GM12892 (cell line): ENCODE data around the gene FTCD.

Experiments used
- POLR2A ChIP-seq: IDR thresholded peaks from 2 replicates; pipeline ENCODE4 v1.6.1; 2011; ENCODE audit warnings: low read depth, low read length, control low read depth
- POLR2AphosphoS5 ChIP-seq: IDR thresholded peaks from 2 replicates; pipeline ENCODE4 v1.6.1; 2011; ENCODE audit warnings: low read depth, low read length, control low read depth

DNA sequence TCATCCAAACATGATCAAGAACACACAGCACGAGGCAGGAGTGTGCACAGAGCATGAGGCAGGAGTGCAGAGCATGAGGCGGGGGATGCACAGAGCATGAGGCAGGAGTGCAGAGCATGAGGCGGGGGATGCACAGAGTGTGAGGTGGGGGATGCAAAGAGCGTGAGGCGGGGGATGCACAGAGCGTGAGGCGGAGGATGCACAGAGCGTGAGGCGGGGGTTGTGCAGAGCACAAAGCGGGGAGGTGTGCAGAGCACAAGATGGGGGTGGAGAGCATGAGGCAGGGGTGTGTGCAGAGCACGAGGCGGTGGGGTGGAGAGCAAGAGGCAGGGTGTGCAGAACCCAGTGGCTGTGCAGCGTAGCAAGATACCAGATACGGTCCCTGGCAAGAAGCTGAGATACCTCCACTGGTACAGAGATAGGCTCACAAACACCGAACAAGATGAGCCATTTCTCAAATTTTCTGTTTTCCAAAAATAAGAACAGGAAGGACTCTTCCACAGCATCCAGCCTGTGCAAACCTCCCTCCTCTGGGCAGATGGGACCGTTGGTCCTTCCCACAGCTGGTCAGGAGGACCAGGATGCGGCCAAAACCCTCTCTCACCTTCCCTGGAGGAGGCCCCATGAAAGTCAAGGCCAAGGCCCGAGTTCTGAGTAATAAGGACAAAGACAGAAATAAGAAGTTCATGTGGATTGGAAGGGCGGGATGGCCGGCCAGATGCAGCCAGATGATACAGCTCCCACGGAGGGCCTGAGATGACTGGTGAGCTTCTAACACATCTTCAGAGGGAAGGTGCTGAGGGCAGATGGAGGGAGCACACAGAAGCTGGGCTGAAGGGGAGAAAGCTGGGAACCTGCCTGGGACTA, 16.9 kb upstream of the FTCD start:
- TF ChIP-seq POLR2A (no peak), POLR2AphosphoS5 (no peak)
